ENCODE data around the gene DNAJC28.

The DNAJC28 gene

GRCh38 chr21:33481314-33481943 lies 10.1 kb downstream of the DNAJC28 start:
- no peak for DNase-seq
- no peaks in the 10 kb centered on the region for H3K27me3 ChIP-seq (ENCODE audit: insufficient read depth, low read depth, severe bottlenecking)
- H3K27ac ChIP-seq, result no peak overlapping the region
- H3K9me3 ChIP-seq (ENCODE audit: severe bottlenecking), result peaks cover 2% of the 10 kb centered on the region
- no peak for TF ChIP-seq CTCF (IDR thresholded peaks at IDR 0.05; ENCODE audit: low read depth, low read length)
- H3K4me3 ChIP-seq (ENCODE audit: low read depth, low read length), result no peak overlapping the region
- no peaks in the 10 kb centered on the region for H3K36me3 ChIP-seq

- H3K36me3 ChIP-seq, result no peaks in the 10 kb centered on the region
- H3K27me3 ChIP-seq (ENCODE audit: insufficient read depth, low read depth, severe bottlenecking), result no peaks in the 10 kb centered on the region
- peak overlapping the region; percentile 55 for H3K4me3 ChIP-seq (ENCODE audit: low read depth, low read length)
- H3K9me3 ChIP-seq (ENCODE audit: severe bottlenecking), result no peaks in the 10 kb centered on the region
- DNase-seq, result no peak
- peak overlapping the region; percentile 80 for H3K27ac ChIP-seq
- TF ChIP-seq CTCF (IDR thresholded peaks at IDR 0.05; ENCODE audit: low read depth, low read length), result no peak
Measured at GRCh38 chr21:33480481-33481103, 10.9 kb downstream of the DNAJC28 start.

- no peaks in the 10 kb centered on the region for H3K36me3 ChIP-seq
- TF ChIP-seq CTCF (IDR thresholded peaks at IDR 0.05; ENCODE audit: low read depth, low read length), result peak; percentile 80
- H3K27me3 ChIP-seq (ENCODE audit: insufficient read depth, low read depth, severe bottlenecking), result no peaks in the 10 kb centered on the region
- DNase-seq, result peak; percentile 98
- H3K27ac ChIP-seq, result peak within 1 kb of the TSS; percentile 88
- peak within 1 kb of the TSS; percentile 58 for H3K4me3 ChIP-seq (ENCODE audit: low read depth, low read length)
- no peaks in the 10 kb centered on the region for H3K9me3 ChIP-seq (ENCODE audit: severe bottlenecking)
Measured at GRCh38 chr21:33479679-33480480, 11.6 kb downstream of the DNAJC28 start, which contains the start of gene TMEM50B. TMEM50B (minus strand) TSS chr21:33479974; CDS start chr21:33468885, 11,089 bp downstream.

GRCh38 chr21:33478935-33479678 lies 12.4 kb downstream of the DNAJC28 start:
- Histone ChIP-seq H3K36me3 (no peaks in the 10 kb centered on the region), H3K27me3 (ENCODE audit: insufficient read depth, low read depth, severe bottlenecking) (no peaks in the 10 kb centered on the region), H3K9me3 (ENCODE audit: severe bottlenecking) (no peaks in the 10 kb centered on the region), H3K27ac (peak overlapping the region; percentile 88), H3K4me3 (ENCODE audit: low read depth, low read length) (peak overlapping the region; percentile 58)
- TF ChIP-seq CTCF (IDR thresholded peaks at IDR 0.05; ENCODE audit: low read depth, low read length), result peak; percentile 23
- DNase-seq, result no peak

GRCh38 chr21:33478182-33478581 lies 13.3 kb downstream of the DNAJC28 start:
- Histone ChIP-seq H3K9me3 (ENCODE audit: severe bottlenecking) (no peaks in the 10 kb centered on the region), H3K4me3 (ENCODE audit: low read depth, low read length) (peak overlapping the region; percentile 58), H3K27ac (no peak overlapping the region; the same call in 1 of the 2 replicates), H3K27me3 (ENCODE audit: insufficient read depth, low read depth, severe bottlenecking) (no peaks in the 10 kb centered on the region), H3K36me3 (peaks cover 2% of the 10 kb centered on the region)
- DNase-seq, result no peak
- TF ChIP-seq CTCF (IDR thresholded peaks at IDR 0.05; ENCODE audit: low read depth, low read length), result no peak
